Cardiac fibroblast (primary cell): ENCODE results near the gene TTBK2.

Experiments
- DNase-seq, 2 donors: peaks; one replicate each; pipeline versions ENCODE4 v3.0.0 to v3.0.0-alpha.2; 2010; ENCODE audit warnings: low read depth in 2 of 2
- H3K4me3 ChIP-seq, 2 donors: replicated peaks in 1 of 2; 1 replicate in 1 of 2; 2 replicates in 1 of 2; pipeline ENCODE4 v1.5.1; 2011; ENCODE audit warnings: low read depth in 2 of 2, low read length in 2 of 2, mild to moderate bottlenecking in 2 of 2, moderate library complexity in 1 of 2
- CTCF ChIP-seq: IDR thresholded peaks from one replicate; pipeline ENCODE4 v1.5.1; 2011; ENCODE audit warnings: low read depth, mild to moderate bottlenecking, low read length, inconsistent platforms

The TTBK2 gene

GRCh38 chr15:42693496-42693895 lies 227.1 kb downstream of the TTBK2 start:
- no peak for TF ChIP-seq CTCF
- DNase-seq: no peak
- no peak overlapping the region for H3K4me3 ChIP-seq

- no peak for TF ChIP-seq CTCF
- no peak for DNase-seq
- H3K4me3 ChIP-seq: no peak overlapping the region
Measured at GRCh38 chr15:42692997-42693396, 227.6 kb downstream of the TTBK2 start.

GRCh38 chr15:42692536-42692935 lies 228.0 kb downstream of the TTBK2 start:
- DNase-seq: no peak
- no peak for TF ChIP-seq CTCF
- no peak overlapping the region for H3K4me3 ChIP-seq

- no peak for TF ChIP-seq CTCF
- no peak for DNase-seq
- no peak overlapping the region for H3K4me3 ChIP-seq
Measured at GRCh38 chr15:42691770-42692169, 228.8 kb downstream of the TTBK2 start.

GRCh38 chr15:42691308-42691707 lies 229.3 kb downstream of the TTBK2 start:
- DNase-seq: no peak
- no peak for TF ChIP-seq CTCF

More at GRCh38 chr15:42691308-42691707, 229.3 kb downstream of the TTBK2 start:
- H3K4me3 ChIP-seq: no peak overlapping the region
